K562 (cell line): ENCODE results near the gene BTD. TPM values are rescaled to one million over a fixed set of nuclear protein-coding genes. Genes with fewer than 3 reads are reported as not detected.

Experiments
- CXXC5 ChIP-seq: fragments of 250-450 bp; sonication (Bioruptor Pico); IDR thresholded peaks from 2 replicates; pipeline ENCODE4 v1.8.0; 2022; ENCODE audit warnings: inconsistent platforms, mild to moderate bottlenecking, moderate library complexity
- EGR1 ChIP-seq: fragments of 450-650 bp; conservative IDR thresholded peaks from 2 replicates; pipeline ENCODE4 v1.6.1; 2017; ENCODE audit warnings: mild to moderate bottlenecking
- ESRRA ChIP-seq: fragments of 450-650 bp; IDR thresholded peaks from 2 replicates; pipeline ENCODE4 v1.6.1; 2014; ENCODE audit warnings: low read depth, mild to moderate bottlenecking, moderate library complexity, borderline replicate concordance
- FIP1L1 ChIP-seq: fragments of 200-400 bp; formaldehyde crosslinking; IDR thresholded peaks from 2 replicates; pipeline ENCODE4 v1.6.1; 2018; ENCODE audit warnings: mild to moderate bottlenecking, low read depth, low read length; ENCODE audit not compliant: poor library complexity, severe bottlenecking
- GTF2B ChIP-seq: IDR thresholded peaks from 2 replicates; pipeline ENCODE4 v1.6.1; 2011; ENCODE audit not compliant: insufficient read length; ENCODE audit errors: extremely low read depth
- MYC ChIP-seq, 2 experiments: fragments of 250-450 bp in 1 of 2; sonication (Bioruptor Pico) in 1 of 2; IDR thresholded peaks; 2 replicates each; pipeline versions ENCODE4 v1.5.1 to v1.6.1; 2012 to 2021; ENCODE audit warnings: low read depth in 2 of 2, borderline replicate concordance in 1 of 2, improper control_type of control experiment in 1 of 2, low read length in 1 of 2, mild to moderate bottlenecking in 1 of 2, moderate library complexity in 1 of 2
- RERE ChIP-seq: sonication (generic); formaldehyde crosslinking; IDR thresholded peaks from 2 replicates; pipeline ENCODE4 v1.8.0; 2023; ENCODE audit warnings: missing genetic modification reagents, mild to moderate bottlenecking, borderline replicate concordance
- polyA plus RNA-seq, 8 experiments: library from polyadenylated mRNA; depleted of rRNA in 4 of 8; stranded (reverse) in 5 of 8; unstranded in 3 of 8; fragments of >200 nt; fragmentation: Nextera tagmentation in 2 of 8; fragmentation: Illumina TruSeq in 1 of 8; extraction: Ambion mirVana in 2 of 8; extraction: Trizol in 1 of 8; gene quantifications; 2 replicates each; pipeline versions ENCODE4 v1.2.1 to v1.2.3, GENCODE V29; 2011 to 2014; ENCODE audit warnings: inconsistent platforms in 1 of 8, missing spikeins in 1 of 8
- total RNA-seq, 7 experiments: library from RNA; depleted of rRNA in 6 of 7; stranded (reverse); fragments of >200 nt in 6 of 7; fragmentation: Illumina TruSeq in 2 of 7; extraction: Trizol in 2 of 7; gene quantifications; 2 replicates each; pipeline versions ENCODE4 v1.2.1 to v1.2.3, GENCODE V29; 2011 to 2021; ENCODE audit warnings: low replicate concordance in 1 of 7
- TF ChIP-seq, protein P1 (sequence below): sonication (generic); formaldehyde crosslinking; IDR thresholded peaks from 2 replicates; pipeline ENCODE4 v1.9.0; 2022; ENCODE audit warnings: mild to moderate bottlenecking, missing genetic modification reagents

BTD gene
- total and polyA plus RNA-seq, 9 of the 15 experiments (the other 6 are each of a cell fraction or from before 2014, with no cell fraction given): 6.6 to 26.2 (median 10.6) TPM

- TF ChIP-seq FIP1L1 (no peak), RERE (no peak), EGR1 (no peak), GTF2B (no peak), ESRRA (no peak), CXXC5 (CRISPR knock-in tag) (no peak), MYC (IDR thresholded peaks at IDR 0.05; ENCODE audit: low read depth, low read length) (no peak), MYC (CRISPR knock-in tag; IDR thresholded peaks at IDR 0.05; ENCODE audit: borderline replicate concordance, low read depth) (peak; percentile 96)
- TF ChIP-seq, protein P1, sequence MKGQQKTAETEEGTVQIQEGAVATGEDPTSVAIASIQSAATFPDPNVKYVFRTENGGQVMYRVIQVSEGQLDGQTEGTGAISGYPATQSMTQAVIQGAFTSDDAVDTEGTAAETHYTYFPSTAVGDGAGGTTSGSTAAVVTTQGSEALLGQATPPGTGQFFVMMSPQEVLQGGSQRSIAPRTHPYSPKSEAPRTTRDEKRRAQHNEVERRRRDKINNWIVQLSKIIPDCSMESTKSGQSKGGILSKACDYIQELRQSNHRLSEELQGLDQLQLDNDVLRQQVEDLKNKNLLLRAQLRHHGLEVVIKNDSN (CRISPR knock-in tag): no peak
These were observed 9.6 kb upstream of the BTD start (continued) for GRCh38 chr3:15591928-15592327.
